Keratinocyte (primary cell): Measurements from ENCODE around the gene BCL11B. TPM values are rescaled to one million over a fixed set of nuclear protein-coding genes. Genes with fewer than 3 reads are reported as not detected.
A peak's percentile ranks its signal among the peaks of the same experiment; 100 is the strongest.

Source experiments
- DNase-seq: peaks from one replicate; pipeline ENCODE4 v3.0.0-alpha.2; 2011; ENCODE audit warnings: low read depth, missing footprints, low spot score
- FAIRE-seq: peaks from 2 replicates; lab custom pipeline; 2011; peaks lifted over from hg19 to GRCh38; lab: Jason Lieb, UNC
- H2AFZ ChIP-seq: 2 replicates; pipeline ENCODE4 v1.6.0; 2012; ENCODE audit warnings: low read length, control low read depth, inconsistent platforms; ENCODE audit not compliant: control insufficient read depth
- H3K27ac ChIP-seq: 2 replicates; pipeline ENCODE4 v1.5.1; 2011; ENCODE audit warnings: low read length; ENCODE audit not compliant: control insufficient read depth, insufficient read depth
- H3K27me3 ChIP-seq: 3 replicates; pipeline ENCODE4 v1.6.0; 2011; ENCODE audit warnings: low read length; ENCODE audit not compliant: control insufficient read depth, insufficient read depth; ENCODE audit errors: extremely low read depth
- H3K36me3 ChIP-seq, 2 experiments: 2 replicates in 1 of 2; 3 replicates in 1 of 2; pipeline ENCODE4 v1.5.1; 2011; ENCODE audit warnings: low read length in 2 of 2, mild to moderate bottlenecking in 1 of 2; ENCODE audit not compliant: control insufficient read depth in 2 of 2, insufficient read depth in 2 of 2; ENCODE audit errors: extremely low read depth in 1 of 2
- H3K4me1 ChIP-seq: 3 replicates; pipeline ENCODE4 v1.5.1; 2011; ENCODE audit warnings: low read length; ENCODE audit not compliant: control insufficient read depth, insufficient read depth; ENCODE audit errors: extremely low read depth
- H3K4me2 ChIP-seq: 3 replicates; pipeline ENCODE4 v1.6.0; 2011; ENCODE audit warnings: low read depth, low read length; ENCODE audit not compliant: control insufficient read depth, insufficient read depth; ENCODE audit errors: extremely low read depth
- H3K4me3 ChIP-seq, 3 experiments: fragments of 200-600 bp in 1 of 3; sonication (generic) in 1 of 3; 2 replicates in 2 of 3; 3 replicates in 1 of 3; pipeline ENCODE4 v1.5.1; 2011 to 2016; ENCODE audit warnings: low read length in 3 of 3, mild to moderate bottlenecking in 3 of 3, control low read depth in 2 of 3, inconsistent platforms in 1 of 3, low read depth in 1 of 3, mixed read lengths in 1 of 3, mixed run types in 1 of 3, moderate library complexity in 1 of 3; ENCODE audit not compliant: control insufficient read depth in 2 of 3, insufficient read depth in 2 of 3; ENCODE audit errors: extremely low read depth in 1 of 3
- H3K79me2 ChIP-seq: 2 replicates; pipeline ENCODE4 v1.6.0; 2012; ENCODE audit warnings: low read length; ENCODE audit not compliant: control insufficient read depth, insufficient read depth
- H3K9ac ChIP-seq: 3 replicates; pipeline ENCODE4 v1.6.0; 2011; ENCODE audit warnings: low read length; ENCODE audit not compliant: control insufficient read depth, insufficient read depth; ENCODE audit errors: extremely low read depth
- H3K9me1 ChIP-seq: 3 replicates; pipeline ENCODE4 v1.6.0; 2011; ENCODE audit warnings: low read length; ENCODE audit not compliant: control insufficient read depth, insufficient read depth; ENCODE audit errors: extremely low read depth
- H3K9me3 ChIP-seq: 2 replicates; pipeline ENCODE4 v1.5.1; 2012; ENCODE audit warnings: low read depth, low read length; ENCODE audit not compliant: control insufficient read depth
- H4K20me1 ChIP-seq: 3 replicates; pipeline ENCODE4 v1.6.0; 2011; ENCODE audit warnings: low read length; ENCODE audit not compliant: control insufficient read depth, insufficient read depth; ENCODE audit errors: extremely low read depth
- EZH2 ChIP-seq: IDR thresholded peaks from one replicate; pipeline ENCODE4 v1.6.1; 2012; ENCODE audit warnings: inconsistent platforms, mild to moderate bottlenecking, low read length, moderate library complexity
- dilution Hi-C: fragments of 300-500 bp; cut with MboI; formaldehyde crosslinking; loops from one replicate; pipeline ENCODE4 v1.7.0; 2020; ENCODE audit warnings: low sequenced_read_pairs; ENCODE audit not compliant: extremely low pct_ligation_motif_present
- polyA minus RNA-seq, 3 experiments: library from RNA; depleted of rRNA, polyadenylated mRNA; stranded (reverse); fragments of >200 nt; gene quantifications; 1 replicate in 1 of 3; 2 replicates in 1 of 3; 3 replicates in 1 of 3; pipeline ENCODE4 v1.2.3, GENCODE V29; 2011
- polyA plus RNA-seq, 5 experiments: library from polyadenylated mRNA; depleted of rRNA in 3 of 5; stranded (reverse) in 3 of 5; stranded (forward) in 1 of 5; unstranded in 1 of 5; fragments of >200 nt; gene quantifications; 1 replicate in 1 of 5; 2 replicates in 3 of 5; 3 replicates in 1 of 5; pipeline versions ENCODE4 v1.2.1 to v1.2.3, GENCODE V29; 2011 to 2012; ENCODE audit warnings: missing spikeins in 2 of 5, low read depth in 1 of 5, low replicate concordance in 1 of 5
- TF ChIP-seq, protein P1 (sequence below), 3 experiments: IDR thresholded peaks in 1 of 3; conservative IDR thresholded peaks in 1 of 3; optimal IDR thresholded peaks in 1 of 3; 2 replicates in 2 of 3; 3 replicates in 1 of 3; pipeline versions ENCODE3 to v1.5.1; 2011; ENCODE audit warnings: low read length in 3 of 3, mild to moderate bottlenecking in 3 of 3, moderate library complexity in 2 of 3, control low read depth in 1 of 3, inconsistent platforms in 1 of 3; ENCODE audit not compliant: insufficient read depth in 2 of 3; ENCODE audit errors: extremely low read depth in 1 of 3

The BCL11B gene
- polyA plus RNA-seq (3.6 to 6.4 TPM (median 5.2 TPM) in 3 replicates), polyA minus RNA-seq (6.5 to 9.3 TPM (median 8.7 TPM) in 3 replicates)
- 2.3 TPM for polyA plus RNA-seq (2011; ENCODE audit: low read depth)
- 2.6 and 3.0 TPM in 2 replicates for polyA plus RNA-seq (2011; cell fraction: cytosol; rRNA removed)
- 10.9 and 11.1 TPM in 2 replicates for polyA plus RNA-seq (2011; cell fraction: nucleus; rRNA removed)
- polyA plus RNA-seq (2012; ENCODE audit: low replicate concordance): 3.9 and 7.8 TPM in 2 replicates
- polyA minus RNA-seq (2011; cell fraction: cytosol; rRNA and poly(A)+ RNA removed): 9.4 TPM
- 17.1 and 20.4 TPM in 2 replicates for polyA minus RNA-seq (2011; cell fraction: nucleus; rRNA and poly(A)+ RNA removed)

DNA sequence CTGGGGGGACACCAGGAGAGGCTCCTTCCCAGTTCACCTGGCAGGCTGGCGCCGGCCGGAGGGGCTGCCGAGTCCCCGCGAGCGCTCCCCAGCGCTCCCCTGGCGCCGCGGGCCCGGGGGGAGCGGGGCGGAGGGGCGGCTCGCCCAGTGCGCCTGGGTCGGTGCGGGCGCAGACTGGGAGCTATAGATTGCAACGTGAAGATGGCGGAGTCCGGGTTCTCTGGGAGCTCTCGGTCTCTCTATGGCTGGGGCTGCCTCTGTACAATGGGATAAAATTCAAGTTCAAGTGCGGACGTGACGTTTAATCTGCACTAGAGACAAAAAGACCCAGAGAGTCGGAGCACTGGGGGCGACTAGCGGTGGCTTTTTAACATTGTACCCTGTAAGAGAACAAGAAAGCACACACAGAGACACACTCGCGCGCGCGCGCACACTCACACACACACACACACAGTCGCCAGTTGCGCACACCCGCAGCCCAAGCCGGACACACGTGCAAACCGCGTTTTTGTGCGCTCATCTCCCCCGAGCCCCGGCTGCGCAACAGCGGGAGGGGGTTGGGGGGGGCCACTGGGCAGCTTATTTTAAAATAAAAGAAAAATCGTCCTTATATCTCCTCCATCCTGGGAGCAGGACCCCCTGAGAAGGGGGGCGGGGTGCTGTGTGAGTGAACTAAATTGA lies at the start of gene BCL11B:
BCL11B (minus strand) TSS at position 247 of the 681 bp plus-strand sequence. CDS start 979 bp downstream, outside the sequence.
- Histone ChIP-seq H3K79me2 (peaks cover 46% of the 10 kb centered on the region), H3K27me3 (peaks cover 9% of the 10 kb centered on the region), H3K36me3 (no peaks in the 10 kb centered on the region), H3K9me3 (no peaks in the 10 kb centered on the region), H4K20me1 (no peaks in the 10 kb centered on the region), H3K4me2 (peak within 1 kb of the TSS; percentile 86), H2AFZ (peak within 1 kb of the TSS; percentile 77), H3K27ac (peak within 1 kb of the TSS; percentile 77), H3K9ac (peak within 1 kb of the TSS; percentile 84), H3K9me1 (no peaks in the 10 kb centered on the region), H3K4me3 (peak within 1 kb of the TSS; percentile 74 to 91 (median 83)), H3K4me1 (peaks cover 19% of the 10 kb centered on the region)
- DNase-seq (peak; percentile 93), FAIRE-seq (peak; percentile 53)
- dilution Hi-C loops: no loop called here
- TF ChIP-seq, protein P1, sequence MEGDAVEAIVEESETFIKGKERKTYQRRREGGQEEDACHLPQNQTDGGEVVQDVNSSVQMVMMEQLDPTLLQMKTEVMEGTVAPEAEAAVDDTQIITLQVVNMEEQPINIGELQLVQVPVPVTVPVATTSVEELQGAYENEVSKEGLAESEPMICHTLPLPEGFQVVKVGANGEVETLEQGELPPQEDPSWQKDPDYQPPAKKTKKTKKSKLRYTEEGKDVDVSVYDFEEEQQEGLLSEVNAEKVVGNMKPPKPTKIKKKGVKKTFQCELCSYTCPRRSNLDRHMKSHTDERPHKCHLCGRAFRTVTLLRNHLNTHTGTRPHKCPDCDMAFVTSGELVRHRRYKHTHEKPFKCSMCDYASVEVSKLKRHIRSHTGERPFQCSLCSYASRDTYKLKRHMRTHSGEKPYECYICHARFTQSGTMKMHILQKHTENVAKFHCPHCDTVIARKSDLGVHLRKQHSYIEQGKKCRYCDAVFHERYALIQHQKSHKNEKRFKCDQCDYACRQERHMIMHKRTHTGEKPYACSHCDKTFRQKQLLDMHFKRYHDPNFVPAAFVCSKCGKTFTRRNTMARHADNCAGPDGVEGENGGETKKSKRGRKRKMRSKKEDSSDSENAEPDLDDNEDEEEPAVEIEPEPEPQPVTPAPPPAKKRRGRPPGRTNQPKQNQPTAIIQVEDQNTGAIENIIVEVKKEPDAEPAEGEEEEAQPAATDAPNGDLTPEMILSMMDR (optimal IDR thresholded peaks at IDR 0.05 in 1 of 3, IDR thresholded peaks at IDR 0.05 in 1 of 3, conservative IDR thresholded peaks at IDR 0.05 in 1 of 3; ENCODE audit: extremely low read depth in 1 of 3, insufficient read depth in 2 of 3, low read length in 3 of 3): peak; percentile 51 to 61 (median 59)
- TF ChIP-seq EZH2: no peak

DNA sequence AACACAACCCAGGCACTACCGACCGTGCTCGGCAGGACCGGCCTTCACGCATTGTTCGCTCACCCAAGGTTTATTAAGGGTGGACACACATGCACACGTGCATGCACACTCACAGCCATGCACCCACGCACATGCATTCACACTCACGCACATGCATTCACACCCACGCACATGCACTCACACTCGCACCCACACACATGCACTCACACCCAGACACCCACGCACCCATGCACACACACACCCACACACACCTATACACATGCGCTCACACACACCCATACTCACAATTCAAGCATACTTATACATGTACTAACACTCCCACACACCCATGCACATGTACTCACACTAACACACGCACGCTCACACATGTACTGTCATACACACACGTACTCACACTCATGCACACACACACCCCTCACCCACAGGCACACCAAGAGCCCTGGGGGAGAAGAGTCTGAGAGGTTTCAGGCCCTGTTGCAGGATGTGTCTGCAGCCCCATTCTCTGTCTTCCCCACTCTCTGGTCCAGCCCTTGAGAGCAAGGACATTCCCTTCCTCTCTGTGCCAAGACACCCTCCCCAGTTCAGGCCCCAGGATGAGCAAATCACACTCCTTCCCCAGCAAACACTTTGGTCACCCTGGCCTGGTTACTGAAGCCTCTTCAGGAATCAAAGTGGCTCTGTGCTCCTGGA lies 49.4 kb upstream of the BCL11B start:
- dilution Hi-C loops: no loop called here
- FAIRE-seq (no peak), DNase-seq (no peak)
- H3K4me3 ChIP-seq: no peak overlapping the region
- no peaks in the 10 kb centered on the region for H3K4me1 ChIP-seq
- no peak overlapping the region for H3K9ac ChIP-seq
- H3K9me3 ChIP-seq: no peaks in the 10 kb centered on the region
- H3K27ac ChIP-seq: no peak overlapping the region
- H2AFZ ChIP-seq: no peak overlapping the region
- TF ChIP-seq, protein P1 (optimal IDR thresholded peaks at IDR 0.05 in 1 of 3, IDR thresholded peaks at IDR 0.05 in 1 of 3, conservative IDR thresholded peaks at IDR 0.05 in 1 of 3; ENCODE audit: extremely low read depth in 1 of 3, insufficient read depth in 2 of 3, low read length in 3 of 3): no peak
- TF ChIP-seq EZH2: no peak
- H4K20me1 ChIP-seq: no peaks in the 10 kb centered on the region
- H3K4me2 ChIP-seq: no peak overlapping the region
- H3K9me1 ChIP-seq: no peaks in the 10 kb centered on the region
- no peaks in the 10 kb centered on the region for H3K36me3 ChIP-seq
- no peaks in the 10 kb centered on the region for H3K79me2 ChIP-seq
- H3K27me3 ChIP-seq: peaks cover 8% of the 10 kb centered on the region
